Measurements from ENCODE around the gene OR10A5.
"Not testable (repeated sequence)": the region's sequence is repeated elsewhere in the genome, so short reads cannot be mapped to it uniquely, and the experiment has no call there.

Gene OR10A5

GRCh38 chr11:6876325-6876724 lies 30.8 kb downstream of the OR10A5 start, which contains the start of gene OR10A4:
Gene OR10A4 (plus strand): TSS chr11:6876625. CDS start chr11:6876648, 23 bp downstream.
- DNase-seq (ENCODE audit: low spot score): no peak

- DNase-seq (ENCODE audit: low spot score): no peak
Observed at GRCh38 chr11:6876914-6877313, 31.4 kb downstream of the OR10A5 start.

DNA sequence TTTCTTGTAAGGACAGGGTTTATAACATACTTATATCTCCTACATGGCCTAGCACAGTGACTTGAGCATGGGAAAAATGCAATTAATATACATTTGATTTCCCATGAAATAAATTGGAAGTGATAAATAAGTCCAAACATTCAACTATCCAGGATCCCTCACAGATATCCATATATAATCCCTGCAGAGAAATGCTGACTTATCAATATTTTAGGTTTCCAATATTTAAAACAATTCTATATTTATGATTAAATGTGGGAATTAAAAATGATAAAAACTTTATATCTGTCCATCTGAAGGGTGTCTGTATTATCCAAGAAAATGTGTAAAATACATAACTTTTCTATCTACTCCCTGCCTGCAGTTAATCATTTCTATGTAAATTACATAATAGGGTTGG lies 37.3 kb downstream of the OR10A5 start:
- DNase-seq (ENCODE audit: low spot score): no peak

DNA sequence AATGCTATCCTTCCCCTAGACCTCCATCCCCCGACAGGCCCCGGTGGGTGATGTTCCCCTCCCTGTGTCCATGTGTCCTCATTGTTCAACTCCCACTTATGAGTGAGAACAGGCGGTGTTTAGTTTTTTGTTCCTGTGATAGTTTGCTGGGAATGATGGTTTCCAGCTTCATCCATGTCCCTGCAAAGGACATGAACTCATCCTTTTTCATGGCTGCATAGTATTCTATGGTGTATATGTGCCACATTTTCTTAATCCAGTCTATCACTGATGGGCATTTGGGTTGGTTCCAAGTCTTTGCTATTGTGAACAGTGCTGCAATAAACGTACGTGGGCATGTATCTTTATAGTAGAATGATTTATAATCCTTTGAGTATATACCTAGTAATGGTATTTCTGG lies 42.2 kb downstream of the OR10A5 start:
- DNase-seq (ENCODE audit: low spot score): not testable (repeated sequence)

- no peak for DNase-seq (ENCODE audit: low spot score)
Observed at GRCh38 chr11:6888830-6889229, 43.3 kb downstream of the OR10A5 start.

DNA sequence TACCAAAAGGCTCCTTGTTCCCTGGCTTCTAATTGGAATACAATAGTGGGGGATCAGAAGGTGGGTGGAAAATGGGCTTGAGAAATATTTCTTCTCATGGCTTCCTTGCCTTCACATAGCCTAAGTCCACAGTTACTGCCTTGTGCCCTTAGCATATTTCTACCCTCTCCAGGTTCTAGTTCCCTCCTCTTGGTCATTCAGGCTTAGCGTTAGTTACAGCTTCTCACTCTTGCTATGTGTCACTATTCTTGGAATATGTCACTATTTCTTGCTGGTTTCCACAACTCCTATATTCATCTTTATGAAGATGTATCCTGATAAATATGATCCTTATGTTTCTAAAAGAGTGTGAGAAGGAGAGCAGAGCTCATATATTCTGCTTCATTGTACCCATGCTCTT lies 44.4 kb downstream of the OR10A5 start:
- DNase-seq (ENCODE audit: low spot score): no peak

GRCh38 chr11:6892400-6892799 lies 46.9 kb downstream of the OR10A5 start, which contains the start of gene OR2D2:
Gene OR2D2 (minus strand): TSS chr11:6892500. CDS start chr11:6892500, 0 bp downstream.
- no peak for DNase-seq (ENCODE audit: low spot score)

DNA sequence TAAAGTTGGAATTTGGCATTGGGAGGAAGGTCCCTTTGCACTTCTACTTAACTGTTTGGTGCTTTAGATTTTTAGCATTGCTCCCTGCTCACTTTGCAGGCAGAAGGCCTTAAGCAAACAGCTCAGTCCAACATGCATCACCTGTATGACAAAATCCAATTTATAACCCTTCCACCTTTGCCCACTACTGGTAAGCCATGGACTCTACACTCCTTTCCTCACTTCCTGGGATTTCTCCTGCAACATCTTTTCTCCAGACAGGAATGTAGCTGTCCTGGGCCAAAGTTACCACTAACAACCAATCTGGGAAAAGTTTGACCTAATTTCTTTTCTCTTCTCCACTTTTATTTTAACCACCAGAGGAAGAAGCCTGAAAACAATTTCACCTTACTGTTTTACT lies 48.6 kb downstream of the OR10A5 start:
- DNase-seq (ENCODE audit: low spot score): no peak

GRCh38 chr11:6895010-6895409 lies 49.5 kb downstream of the OR10A5 start:
- no peak for DNase-seq (ENCODE audit: low spot score)

All from HuH-7.5 (cell line).